SHP77 (cell line): ENCODE measurements around the gene BBLN.
"Not testable (repeated sequence)": the region's sequence is repeated elsewhere in the genome, so short reads cannot be mapped to it uniquely, and the experiment has no call there.

Source experiments
- DNase-seq, 2 experiments: peaks; one replicate each; lab custom pipeline; 2025; lab: John Stamatoyannopoulos, UW

BBLN gene

DNA sequence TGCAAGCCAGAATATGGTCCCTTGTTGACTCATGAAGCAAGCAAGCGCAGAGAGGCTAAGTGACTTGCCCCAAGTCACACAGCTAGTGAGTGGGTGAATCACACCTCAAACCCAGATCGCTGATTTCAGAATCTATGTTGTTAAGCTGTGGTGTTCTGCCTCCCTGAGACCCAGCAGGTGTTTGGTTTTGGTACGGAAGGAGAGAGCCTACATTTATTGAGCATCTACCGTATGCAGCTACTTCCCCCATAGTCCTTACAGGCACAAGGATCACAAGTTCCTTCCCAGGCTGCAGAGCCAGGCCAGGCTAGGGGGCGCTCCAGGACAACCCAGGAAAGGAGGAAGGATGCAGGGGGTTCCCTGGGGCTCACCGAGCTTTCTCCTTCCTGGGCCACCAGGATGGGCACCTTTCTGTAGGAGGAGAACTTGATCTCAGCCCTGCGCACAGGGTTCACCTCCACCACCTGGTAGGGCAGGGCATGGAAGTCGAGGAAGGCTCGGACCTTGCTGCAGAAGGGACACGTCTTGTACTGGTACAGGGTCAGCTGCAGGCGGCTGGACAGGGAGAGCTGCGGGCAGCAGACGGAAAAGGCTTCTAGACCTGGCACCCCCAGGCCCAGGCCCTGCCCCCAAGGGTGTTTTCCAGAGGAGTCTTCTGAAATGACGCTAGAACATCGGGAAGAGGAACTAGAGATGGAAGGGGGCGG, 35.0 kb upstream of the BBLN start:
- peak; percentile 53 to 78 for DNase-seq

DNA sequence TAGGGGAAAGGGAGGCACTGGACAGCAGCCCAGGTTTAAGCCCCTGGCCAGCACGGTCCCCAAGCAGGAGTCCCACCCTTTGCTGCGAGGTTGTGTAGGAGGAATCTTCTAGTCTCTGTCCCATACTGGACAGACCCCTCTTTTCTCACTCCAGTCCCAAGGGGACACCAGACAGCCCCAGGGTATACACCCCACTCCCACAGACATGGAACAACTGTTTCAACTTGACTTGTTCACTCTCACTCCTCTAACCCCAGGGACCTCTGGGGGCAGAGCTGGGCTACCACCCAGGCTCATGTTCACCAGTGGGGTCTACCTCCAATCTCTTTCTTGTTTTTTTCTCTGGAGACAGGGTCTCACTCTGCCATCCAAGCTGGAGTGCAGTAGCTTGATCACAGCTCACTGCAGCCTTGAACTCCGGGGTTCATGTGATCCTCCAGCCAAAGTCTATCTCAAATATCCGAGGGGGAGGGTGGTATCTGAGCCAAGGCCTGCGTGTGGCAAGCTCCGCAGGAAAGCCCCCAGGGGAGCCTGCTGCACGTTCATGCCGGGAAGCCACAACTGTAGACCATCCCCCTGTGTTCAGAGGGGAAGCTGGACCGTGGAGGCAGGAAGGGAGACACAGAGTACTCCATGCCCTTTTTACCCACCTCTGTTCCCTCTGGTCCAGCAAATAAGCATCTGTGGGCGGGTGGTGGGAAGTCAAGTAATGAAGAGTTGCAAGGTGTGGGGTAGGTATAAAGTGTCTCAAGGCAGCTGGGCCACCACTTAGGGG, 34.3 kb upstream of the BBLN start:
- no peak for DNase-seq

DNA sequence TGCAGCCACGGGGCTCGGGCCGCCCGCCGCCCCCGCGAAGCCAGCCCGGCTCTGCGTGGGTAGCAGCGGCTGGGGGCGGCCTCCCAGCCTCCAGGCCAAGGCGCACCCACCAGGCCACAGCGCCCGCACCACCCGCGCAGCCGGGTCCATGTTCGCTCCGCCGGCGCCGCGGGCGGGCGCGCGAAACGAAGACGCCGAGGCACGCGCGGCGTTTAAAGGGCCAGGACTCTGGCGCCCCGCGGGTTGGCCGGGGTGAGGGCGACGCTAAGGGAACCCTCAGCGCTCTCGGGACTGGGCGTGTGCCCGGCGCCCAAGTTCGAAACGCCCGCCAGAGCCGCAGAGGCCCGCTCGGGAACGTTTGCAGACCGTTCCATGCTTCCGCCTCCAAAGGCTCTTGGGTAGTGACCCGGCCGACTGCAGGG, 32.5 kb upstream of the BBLN start, which contains the start of gene PTGES2:
TSS of gene PTGES2 (minus strand) at position 162 of the 422 bp plus-strand sequence. CDS start at position 150, 12 bp downstream.
- peak; percentile 62 to 68 for DNase-seq

DNA sequence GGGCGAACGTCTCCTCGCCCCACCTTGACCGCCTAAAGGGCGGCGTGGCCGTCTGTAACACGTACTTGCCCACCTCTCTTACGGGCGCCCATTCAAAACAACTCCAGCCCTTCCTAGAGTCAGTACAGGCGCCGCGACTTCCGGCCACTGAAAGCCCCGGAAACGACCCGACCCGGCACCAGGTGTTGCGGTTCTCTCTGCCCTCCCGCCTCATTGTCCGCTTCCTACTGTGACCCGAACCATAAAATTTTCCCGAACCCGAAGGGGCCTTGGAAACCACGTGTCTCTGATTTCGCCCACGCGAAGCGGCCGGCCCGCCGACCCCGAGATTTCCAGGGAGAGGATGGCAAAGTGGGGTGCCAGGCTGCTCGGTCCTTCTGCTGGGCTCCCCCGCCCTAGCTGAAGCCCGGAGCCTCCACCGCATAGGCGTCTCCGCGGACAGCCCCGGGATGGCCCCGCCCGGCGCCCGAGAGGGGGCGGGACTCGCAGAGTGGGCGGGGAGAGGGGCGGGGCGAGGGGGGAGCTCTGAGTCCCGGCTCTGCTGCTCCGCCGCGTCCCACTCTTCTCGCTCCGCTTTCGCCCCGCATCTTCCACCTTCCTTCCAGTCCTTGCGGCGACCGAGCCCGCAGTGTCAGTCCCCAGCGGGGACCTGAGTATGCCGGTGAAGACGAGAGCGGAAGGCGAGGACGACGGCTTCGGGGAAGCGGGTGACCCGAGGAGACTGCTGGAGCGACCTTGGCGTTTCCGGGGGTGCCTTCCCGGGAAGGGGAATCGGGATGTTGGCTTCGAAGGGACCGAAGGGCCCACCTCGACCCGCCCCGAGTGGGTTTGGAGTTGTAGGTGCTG, 31.9 kb upstream of the BBLN start:
- peak; percentile 87 to 89 for DNase-seq

DNA sequence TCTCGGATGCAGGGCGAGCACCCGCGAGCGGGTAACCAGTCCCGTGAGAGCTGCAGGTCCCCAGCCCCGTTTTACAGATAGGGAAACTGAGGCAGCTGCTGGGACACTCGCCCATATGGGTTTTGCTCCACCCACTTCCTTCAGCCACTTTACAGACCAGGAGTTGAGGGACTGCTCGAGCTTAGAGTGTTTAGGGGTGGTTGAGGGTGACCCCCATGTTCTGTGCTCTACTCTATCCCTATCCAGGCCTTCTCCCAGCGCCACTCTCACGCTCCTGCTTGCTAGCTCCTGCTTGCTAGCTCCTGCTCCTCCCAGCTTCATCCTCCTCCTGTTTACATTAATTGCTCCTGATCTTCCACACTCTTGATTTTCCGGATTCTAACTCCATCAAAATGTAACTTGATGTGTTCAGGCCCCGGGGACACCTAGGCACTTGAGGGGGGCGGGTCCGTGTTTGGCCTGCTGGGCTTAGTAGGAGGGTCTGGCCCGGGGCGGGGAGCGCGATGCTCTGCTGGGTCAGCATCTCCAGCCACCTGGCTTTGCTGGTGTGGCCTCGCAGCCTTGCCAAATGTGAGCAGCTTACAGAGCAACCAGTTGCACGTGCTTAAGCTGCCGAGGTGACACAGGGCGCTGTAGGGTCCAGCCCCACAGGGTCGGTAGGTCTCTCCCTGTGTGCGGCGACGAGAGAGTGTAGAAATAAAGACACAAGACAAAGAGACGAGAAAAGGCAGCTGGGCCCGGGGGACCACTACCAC, 31.1 kb upstream of the BBLN start:
- no peak for DNase-seq

DNA sequence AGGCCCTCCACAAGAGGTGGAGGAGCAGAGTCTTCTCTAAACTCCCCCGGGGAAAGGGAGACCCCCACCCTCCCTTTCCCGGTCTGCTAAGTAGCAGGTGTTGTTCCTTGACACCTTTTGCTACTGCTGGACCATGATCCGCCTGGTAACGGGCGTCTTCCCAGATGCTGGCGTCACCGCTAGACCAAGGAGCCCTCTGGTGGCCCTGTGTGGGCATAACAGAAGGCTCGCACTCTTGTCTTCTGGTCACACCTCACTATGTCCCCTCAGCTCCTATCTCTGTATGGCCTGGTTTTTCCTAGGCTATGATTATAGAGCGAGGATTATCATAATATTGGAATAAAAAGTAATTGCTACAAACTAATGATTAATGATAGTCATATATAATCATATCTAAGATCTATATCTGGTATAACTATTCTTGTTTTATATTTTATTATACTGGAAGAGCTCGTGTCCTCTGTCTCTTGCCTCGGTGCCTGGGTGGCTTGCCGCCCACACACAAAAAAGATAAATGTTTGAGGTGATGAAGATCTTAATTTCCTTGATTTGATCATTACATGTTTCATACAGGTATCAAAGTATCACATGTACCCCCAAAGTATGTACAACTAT, 30.0 kb upstream of the BBLN start:
- not testable (repeated sequence) for DNase-seq

DNA sequence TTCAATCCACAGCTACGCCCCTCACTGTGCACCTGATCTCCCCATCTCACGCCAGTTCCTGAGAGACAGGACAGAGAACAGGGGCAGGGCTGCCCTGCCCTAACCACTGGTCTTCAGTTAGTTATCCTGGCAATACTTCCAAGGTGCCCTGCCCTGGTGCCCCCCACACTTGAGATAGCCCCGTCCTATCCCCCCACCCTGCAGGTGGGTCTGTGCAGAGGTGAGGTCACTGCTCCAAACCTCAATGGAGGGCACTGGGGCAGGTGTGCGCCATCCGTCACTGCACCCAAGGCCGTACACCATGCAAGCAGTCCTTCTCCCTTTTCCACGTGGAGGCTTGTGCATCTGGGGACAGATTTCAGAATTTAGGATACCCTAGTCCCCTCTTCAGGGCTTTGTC, 29.4 kb upstream of the BBLN start:
- not testable (repeated sequence) for DNase-seq

DNA sequence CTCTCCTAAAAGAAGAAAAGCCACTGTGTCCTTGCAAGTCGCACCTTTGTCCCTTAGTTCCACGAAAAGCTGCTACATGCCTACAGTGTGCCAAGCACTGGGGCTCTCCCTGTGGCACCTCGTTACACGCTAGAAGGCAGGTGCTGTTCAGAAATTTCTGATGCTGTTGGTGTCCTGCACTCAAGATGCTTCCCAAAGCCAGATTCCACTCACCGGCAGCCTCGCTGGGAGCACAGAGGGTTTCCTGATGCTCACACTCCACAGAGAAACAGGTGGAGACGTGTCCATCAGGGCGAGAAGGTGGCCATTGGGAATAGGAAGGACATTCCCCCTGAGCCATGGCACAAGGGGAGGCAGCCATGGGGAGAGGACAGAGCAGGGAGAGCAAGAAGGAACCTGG, 28.7 kb upstream of the BBLN start:
- not testable (repeated sequence) for DNase-seq

DNA sequence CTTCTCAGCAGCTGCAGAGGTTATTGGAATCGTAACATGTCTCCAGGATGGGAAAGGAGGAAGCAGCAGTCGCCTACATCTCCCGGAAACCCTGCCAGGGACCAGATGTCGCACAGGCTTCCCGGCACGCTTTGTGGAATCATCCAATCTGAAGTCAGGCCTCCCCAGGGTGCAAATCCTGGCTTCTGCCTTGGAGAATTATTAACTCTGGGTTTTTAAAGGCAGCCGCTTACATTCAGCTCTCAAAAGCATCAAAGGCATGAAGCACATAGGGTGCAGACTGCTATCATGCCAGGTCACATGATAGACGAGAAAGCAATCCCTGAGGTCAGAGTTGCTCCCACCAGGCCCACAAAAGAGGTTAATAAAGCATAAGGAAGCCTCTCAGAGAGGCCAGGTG, 27.9 kb upstream of the BBLN start:
- not testable (repeated sequence) for DNase-seq

DNA sequence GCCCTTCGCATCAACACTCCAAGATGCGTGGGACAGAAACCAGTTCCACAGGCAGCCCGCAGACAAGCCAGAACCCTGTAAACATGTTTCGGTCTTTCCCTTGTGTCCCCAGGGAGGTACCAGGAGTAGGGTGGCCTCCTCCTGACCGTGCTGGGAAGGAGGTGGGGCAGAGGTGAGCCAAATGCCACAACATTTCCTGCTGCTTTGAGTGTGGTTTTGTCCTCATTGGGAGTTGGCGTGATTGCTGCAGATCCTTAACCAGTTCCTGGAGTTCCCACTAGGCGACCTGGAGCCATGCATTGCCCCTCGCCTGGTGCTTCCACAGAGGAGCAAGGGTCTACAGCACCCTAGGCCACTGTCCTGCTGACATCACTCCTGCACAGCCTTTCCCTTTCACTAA, 24.5 kb upstream of the BBLN start:
- not testable (repeated sequence) for DNase-seq

DNA sequence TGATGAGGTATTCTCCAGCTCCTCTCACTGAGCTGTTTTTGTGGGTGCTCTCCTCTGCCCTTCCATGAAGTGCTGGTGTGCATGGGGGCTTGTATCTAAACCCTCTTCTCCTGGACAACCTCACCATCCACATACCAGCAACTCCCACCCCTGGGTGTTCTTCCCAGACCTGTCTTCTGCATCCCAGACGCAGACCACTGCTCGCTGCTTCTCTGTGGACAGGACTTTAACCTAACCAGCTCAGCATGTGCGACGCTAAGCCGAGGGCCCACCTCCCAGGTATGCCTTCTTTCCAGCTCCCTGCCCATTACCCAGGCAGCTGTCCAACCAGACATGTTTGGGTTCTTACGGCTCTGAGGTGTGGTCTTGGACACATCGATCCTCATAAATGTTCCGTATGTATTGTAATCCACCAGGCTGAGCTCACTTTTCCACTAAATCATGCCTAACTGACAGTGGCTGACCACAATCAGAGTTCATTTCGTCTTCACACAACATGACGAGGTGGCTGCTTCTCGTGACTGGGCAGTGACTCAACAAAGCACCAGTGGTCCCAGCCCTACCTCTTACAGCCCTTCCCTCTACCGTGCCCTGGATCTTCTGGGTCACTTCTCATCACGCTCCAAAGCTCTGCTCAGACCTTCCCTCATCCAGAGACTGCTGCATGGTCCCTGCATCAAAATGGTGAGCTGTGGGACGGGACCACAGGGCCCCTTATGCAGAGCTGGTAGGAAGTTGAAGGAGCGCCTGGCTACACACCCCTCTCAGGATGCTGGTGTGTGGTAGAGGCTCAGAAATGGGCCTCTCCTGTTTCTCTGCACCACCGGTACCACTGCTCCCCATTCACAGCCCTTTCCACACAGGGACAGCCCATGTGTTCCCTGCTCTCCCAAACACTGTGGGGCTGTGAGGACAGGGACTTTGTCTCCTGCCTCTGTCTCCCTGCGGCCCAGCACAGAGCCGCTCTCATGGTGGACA, 23.0 kb upstream of the BBLN start:
- DNase-seq: no peak

DNA sequence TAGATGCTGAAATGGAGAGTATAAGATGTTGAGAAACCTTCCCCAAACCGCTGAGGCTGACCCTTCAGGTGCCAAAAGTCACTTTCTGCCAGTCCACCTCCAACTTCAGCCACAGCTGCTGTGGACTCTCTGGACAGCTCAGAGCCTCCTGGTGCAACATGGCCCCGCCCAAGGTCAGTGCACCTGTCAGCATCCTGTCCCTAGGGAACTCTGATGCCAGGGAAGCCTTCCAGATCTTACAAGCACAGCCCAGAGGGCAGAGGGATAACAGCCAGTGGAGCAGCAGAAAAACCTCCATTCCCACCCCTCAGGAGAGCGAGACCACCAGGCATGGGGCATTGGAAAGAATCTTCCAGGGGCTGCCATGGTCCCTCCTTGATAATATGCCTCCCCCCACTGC, 22.1 kb upstream of the BBLN start:
- no peak for DNase-seq

DNA sequence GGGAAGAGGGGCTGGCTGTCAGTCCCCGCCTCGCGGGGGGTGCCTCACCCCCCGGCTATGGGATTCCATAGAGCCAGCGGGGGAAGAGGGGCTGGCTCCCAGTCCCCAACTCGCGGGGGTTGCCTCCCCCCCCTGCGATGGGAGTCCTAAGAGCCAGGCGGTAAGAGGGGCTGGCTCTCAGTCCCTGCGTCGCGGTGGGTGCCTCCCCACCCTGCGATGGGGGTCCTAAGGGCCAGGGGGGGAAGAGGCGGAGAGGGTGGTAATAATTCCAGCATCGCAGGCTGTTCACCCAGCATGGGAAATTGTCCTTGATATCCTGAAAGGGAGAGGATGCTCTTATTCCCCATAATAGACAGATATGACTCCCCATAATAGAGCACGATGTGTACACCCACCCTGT, 20.4 kb upstream of the BBLN start:
- DNase-seq: no peak

DNA sequence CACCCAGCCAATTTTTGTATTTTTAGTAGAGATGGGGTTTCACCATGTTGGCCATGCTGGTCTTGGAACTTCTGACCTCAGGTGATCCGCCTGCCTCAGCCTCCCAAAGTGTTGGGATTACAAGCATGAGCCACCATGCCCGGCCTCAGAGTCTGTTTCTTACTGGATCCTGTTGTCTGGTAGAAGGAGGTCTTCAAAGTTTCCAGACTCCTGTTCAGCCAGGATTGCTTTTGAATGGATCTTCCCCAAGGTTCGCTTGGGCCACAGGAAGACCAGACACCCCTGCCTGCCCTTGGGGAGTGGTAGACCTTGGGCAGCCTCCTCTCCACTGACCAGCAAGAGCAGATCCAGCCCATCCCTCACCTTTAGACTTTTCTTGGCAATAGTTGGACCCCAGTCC, 18.5 kb upstream of the BBLN start:
- DNase-seq: no peak

DNA sequence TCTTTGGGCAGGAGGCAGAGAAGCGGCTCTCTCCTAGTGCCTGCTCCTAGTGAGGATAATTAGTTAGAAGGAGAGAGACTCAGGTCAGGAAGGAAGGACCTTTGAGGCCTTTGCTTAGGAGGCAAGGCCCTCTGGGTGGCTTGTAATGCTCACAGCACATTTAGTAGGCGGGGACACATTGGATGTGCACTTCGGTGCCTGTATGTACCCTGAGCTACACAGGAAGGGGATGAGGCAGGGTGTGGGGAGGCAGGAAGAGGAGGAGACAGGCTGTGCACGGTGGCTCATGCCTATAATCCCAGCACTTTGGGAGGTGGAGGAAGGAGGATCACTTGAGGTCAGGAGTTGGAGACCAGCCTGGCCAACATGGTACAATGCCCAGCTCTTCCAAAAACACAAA, 18.0 kb upstream of the BBLN start:
- DNase-seq: no peak

DNA sequence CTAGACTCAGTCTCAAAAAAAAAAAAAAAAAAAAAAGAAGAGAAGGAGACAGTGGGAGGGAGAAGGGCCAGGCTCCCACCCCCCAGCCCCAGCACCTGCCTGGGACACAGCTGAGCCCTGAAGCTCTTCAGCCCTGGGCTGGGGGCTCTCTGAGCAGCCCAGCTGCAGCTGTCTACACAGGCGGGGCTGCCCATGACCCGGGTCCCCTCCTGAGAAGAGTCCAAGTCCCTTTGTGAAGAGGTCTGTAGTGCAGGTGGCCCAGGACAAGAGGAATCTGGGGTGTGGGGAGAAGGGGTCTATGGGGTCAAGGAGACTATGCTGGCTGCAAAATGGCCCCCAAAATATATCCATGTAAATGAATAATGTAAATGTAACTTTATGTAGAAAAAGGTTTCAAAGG, 17.5 kb upstream of the BBLN start:
- DNase-seq: no peak

DNA sequence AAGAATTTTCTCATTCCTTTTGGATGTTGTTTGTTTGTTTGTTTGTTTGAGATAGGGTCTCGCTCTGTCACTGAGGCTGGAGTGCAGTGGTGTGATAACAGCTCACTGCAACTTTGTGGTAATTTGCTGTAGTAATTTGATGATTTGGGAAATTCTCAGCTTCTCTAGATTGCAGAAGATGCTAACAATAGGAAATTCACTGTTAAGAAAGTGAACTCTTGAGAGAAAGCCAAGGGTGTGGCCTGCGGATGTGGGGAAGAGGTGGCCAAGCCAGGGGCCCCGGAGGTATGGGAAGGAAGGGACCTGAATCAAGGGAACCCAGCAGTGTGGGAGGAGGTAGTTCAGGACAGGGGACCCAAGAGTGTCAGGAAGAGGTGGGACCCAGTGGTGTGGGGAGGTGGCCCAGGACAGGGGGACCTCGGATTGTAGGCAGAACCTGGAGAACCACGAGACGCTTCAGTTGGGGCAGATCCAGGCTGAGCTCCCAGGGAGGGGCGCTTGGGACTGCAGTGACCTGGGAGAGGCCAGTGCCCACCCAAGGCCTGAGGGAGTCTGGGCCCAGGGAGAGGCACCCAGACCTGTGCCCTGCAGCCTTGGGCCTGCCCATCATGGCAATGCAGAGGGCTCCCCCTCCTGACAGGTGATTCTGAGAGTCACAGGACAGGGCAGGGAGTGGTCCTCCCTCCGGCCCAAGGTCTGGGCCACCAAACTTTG, 16.4 kb upstream of the BBLN start:
- DNase-seq: no peak

DNA sequence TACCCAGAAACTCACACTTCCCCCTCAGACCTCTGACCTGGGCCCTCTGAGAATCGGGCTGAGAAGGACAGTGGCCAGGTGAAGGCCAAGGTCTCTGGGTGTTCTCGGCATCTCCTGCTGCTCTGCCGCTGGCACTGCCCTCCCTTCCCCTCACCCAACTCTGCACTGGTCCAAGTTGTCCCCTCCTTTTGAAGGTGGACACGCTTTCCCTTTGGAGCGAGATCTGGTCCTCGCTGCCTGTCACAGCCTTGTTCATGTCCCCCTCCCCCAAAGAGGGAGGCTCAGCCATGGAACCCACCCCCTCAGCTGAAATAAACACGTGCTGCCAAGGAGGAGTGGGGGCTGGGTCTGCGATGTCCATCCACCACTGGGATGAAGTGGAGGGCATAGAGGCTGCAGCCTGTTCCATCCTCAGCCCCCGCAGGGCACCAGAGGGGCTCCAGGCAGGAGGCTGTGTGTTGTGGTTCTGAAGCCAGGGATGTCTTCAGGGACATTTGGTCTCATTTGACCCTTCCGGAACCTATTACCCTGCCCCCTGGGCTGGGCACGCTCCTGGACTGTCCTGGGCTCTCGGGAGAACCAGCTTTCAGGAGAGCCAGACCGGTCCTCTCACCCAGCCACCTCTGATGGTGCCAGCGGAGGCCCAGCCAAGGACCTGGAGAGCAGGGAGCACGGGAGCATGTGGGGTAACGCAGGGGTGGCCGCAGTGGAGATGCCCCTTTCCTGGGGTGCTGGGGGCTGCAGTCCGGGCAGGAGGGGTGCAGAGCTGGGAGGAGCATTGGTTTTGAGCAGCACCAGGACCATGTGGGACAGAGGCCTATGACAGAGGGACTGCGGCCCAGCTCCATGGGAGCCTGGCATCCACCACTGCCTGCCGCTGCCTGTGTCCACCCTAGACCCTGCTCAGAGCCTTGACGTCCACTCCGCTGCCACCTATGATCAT, 15.6 kb upstream of the BBLN start:
- no peak for DNase-seq
